ENCODE data around the gene DMD. TPM values are rescaled to one million over a fixed set of nuclear protein-coding genes. Genes with fewer than 3 reads are reported as not detected.
A peak's percentile ranks its signal among the peaks of the same experiment; 100 is the strongest.

Gene DMD
- total and polyA plus RNA-seq, 4 donors, result 3.9 to 73.8 (median 11.2) TPM

DNA sequence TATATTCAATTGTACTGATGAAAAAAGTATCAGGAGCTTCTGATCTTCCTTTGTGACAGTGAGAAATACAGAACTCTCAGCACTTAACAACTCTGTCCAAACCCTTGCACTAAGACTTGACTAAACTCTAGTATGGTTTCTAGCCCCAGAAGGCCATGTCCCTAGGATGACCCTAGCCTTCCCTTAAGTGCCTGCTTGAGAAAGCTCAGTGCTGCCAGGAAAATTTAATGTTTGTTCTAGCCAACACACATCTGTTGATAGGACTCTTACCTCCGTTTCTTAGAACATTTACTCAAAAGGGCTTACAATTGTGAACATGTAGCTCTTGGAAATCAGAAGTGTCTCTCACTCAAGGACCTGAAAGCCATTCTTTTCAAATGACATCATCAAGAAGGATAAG, 1084.4 kb downstream of the DMD start:
- Histone ChIP-seq H3K4me3 (no peak overlapping the region), H3K9ac (ENCODE audit: insufficient read depth in 1 of 2, low read length in 2 of 2) (no peak overlapping the region), H3K36me3 (ENCODE audit: control insufficient read depth in 4 of 4, insufficient read depth in 4 of 4, low read length in 4 of 4) (no peaks in the 10 kb centered on the region), H3K27me3 (ENCODE audit: control insufficient read depth in 3 of 3, insufficient read depth in 3 of 3, low read length in 2 of 3) (peaks cover 0 to 5% (median 2%) of the 10 kb centered on the region in 3 donors), H3K27ac (ENCODE audit: low read depth in 1 of 2, low read length in 1 of 2) (no peak overlapping the region), H3K4me1 (ENCODE audit: control insufficient read depth in 5 of 5, insufficient read depth in 5 of 5, low read length in 5 of 5) (no peaks in the 10 kb centered on the region), H3K9me3 (ENCODE audit: control insufficient read depth in 4 of 4, insufficient read depth in 3 of 4, low read length in 3 of 4) (no peaks in the 10 kb centered on the region)
- WGBS, 2 donors, result 28 to 56% methylated on average over 1 of the region's 1 CpG
- DNase-seq (peak; percentile 15 to 37 (median 18)), ATAC-seq (ENCODE audit: insufficient read depth, low FRiP score) (peak; percentile 41)
- TF ChIP-seq, protein P1, sequence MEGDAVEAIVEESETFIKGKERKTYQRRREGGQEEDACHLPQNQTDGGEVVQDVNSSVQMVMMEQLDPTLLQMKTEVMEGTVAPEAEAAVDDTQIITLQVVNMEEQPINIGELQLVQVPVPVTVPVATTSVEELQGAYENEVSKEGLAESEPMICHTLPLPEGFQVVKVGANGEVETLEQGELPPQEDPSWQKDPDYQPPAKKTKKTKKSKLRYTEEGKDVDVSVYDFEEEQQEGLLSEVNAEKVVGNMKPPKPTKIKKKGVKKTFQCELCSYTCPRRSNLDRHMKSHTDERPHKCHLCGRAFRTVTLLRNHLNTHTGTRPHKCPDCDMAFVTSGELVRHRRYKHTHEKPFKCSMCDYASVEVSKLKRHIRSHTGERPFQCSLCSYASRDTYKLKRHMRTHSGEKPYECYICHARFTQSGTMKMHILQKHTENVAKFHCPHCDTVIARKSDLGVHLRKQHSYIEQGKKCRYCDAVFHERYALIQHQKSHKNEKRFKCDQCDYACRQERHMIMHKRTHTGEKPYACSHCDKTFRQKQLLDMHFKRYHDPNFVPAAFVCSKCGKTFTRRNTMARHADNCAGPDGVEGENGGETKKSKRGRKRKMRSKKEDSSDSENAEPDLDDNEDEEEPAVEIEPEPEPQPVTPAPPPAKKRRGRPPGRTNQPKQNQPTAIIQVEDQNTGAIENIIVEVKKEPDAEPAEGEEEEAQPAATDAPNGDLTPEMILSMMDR (IDR thresholded peaks at IDR 0.05; ENCODE audit: control extremely low read depth, extremely low read depth), result no peak

DNA sequence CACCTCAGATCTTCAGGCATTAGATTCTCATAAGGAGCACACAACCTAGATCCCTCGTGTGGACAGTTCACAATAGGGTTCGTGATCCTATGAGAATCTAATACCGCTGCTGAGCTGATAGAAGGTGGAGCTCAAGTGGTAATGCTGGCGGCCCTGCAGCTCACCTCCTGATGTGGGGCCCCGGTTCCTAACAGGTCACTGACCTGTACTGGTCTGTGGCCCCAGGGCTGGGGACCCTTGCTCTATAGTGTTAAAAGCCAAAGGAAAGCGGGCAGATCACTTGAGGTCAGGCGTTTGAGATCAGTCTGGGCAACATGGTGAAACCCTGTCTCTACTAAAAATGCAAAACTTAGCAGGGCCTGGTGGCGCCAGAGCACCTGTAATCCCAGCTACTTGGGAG, 1092.5 kb downstream of the DMD start:
- Histone ChIP-seq H3K9ac (ENCODE audit: insufficient read depth in 1 of 2, low read length in 2 of 2) (no peak overlapping the region), H3K4me3 (no peak overlapping the region), H3K4me1 (ENCODE audit: control insufficient read depth in 5 of 5, insufficient read depth in 5 of 5, low read length in 5 of 5) (no peaks in the 10 kb centered on the region), H3K36me3 (ENCODE audit: control insufficient read depth in 4 of 4, insufficient read depth in 4 of 4, low read length in 4 of 4) (no peaks in the 10 kb centered on the region), H3K27ac (ENCODE audit: low read depth in 1 of 2, low read length in 1 of 2) (no peak overlapping the region), H3K9me3 (ENCODE audit: control insufficient read depth in 4 of 4, insufficient read depth in 3 of 4, low read length in 3 of 4) (no peaks in the 10 kb centered on the region), H3K27me3 (ENCODE audit: control insufficient read depth in 3 of 3, insufficient read depth in 3 of 3, low read length in 2 of 3) (peaks cover 0 to 2% (median 0%) of the 10 kb centered on the region in 3 donors)
- DNase-seq, result no peak
- WGBS, 2 donors, result 82 to 90% methylated on average over 8 of the region's 8 CpGs
- TF ChIP-seq, protein P1 (IDR thresholded peaks at IDR 0.05; ENCODE audit: control extremely low read depth, extremely low read depth), result no peak
- ATAC-seq (ENCODE audit: insufficient read depth, low FRiP score), result no peak

DNA sequence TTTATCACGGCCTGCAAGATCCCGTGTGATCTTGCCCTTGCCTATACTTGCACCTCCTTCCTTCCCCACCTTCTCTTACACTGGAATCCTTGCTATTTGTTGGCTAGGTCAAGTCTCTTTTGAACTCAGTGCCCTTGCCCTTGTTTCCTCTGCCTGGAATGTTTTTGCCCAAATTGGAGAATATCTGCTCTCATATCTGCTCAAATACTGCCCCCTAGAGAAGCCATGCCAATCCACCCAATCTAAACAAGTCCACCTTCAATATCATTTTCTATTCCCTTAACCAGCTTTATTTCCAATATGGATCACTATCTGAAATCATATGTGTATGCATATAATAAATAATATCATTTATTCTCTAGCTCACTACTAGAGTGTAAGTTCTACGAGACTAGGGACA, 1095.3 kb downstream of the DMD start:
- Histone ChIP-seq H3K4me3 (no peak overlapping the region), H3K27me3 (ENCODE audit: control insufficient read depth in 3 of 3, insufficient read depth in 3 of 3, low read length in 2 of 3) (peaks cover 0 to 5% (median 3%) of the 10 kb centered on the region in 3 donors), H3K9ac (ENCODE audit: insufficient read depth in 1 of 2, low read length in 2 of 2) (no peak overlapping the region), H3K36me3 (ENCODE audit: control insufficient read depth in 4 of 4, insufficient read depth in 4 of 4, low read length in 4 of 4) (no peaks in the 10 kb centered on the region), H3K9me3 (ENCODE audit: control insufficient read depth in 4 of 4, insufficient read depth in 3 of 4, low read length in 3 of 4) (no peaks in the 10 kb centered on the region), H3K27ac (ENCODE audit: low read depth in 1 of 2, low read length in 1 of 2) (no peak overlapping the region), H3K4me1 (ENCODE audit: control insufficient read depth in 5 of 5, insufficient read depth in 5 of 5, low read length in 5 of 5) (no peaks in the 10 kb centered on the region)
- ATAC-seq (ENCODE audit: insufficient read depth, low FRiP score) (no peak), DNase-seq (no peak)
- TF ChIP-seq, protein P1 (IDR thresholded peaks at IDR 0.05; ENCODE audit: control extremely low read depth, extremely low read depth), result no peak
- WGBS, 2 donors, result 69 to 91% methylated on average over 3 of the region's 3 CpGs

DNA sequence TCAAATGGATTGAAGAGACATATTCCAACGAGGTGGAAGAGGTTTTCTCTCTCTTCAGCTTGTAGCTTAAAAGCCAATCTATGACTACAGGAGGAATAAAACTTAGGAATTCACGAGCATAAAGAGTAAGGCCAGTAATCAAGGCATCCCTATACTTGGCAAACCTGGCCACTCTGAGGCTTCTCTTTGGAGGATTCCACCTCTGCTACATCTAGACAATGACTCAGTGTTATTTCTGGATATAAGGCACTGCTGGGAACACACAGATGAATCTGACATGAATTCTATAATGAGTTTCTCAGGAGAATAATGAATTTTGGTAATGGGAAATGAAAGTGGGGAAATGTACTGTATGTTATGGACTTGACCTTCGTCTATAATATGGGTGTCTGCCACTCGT, 1123.7 kb downstream of the DMD start:
- ATAC-seq (ENCODE audit: insufficient read depth, low FRiP score) (no peak), DNase-seq (no peak)
- Histone ChIP-seq H3K9ac (ENCODE audit: insufficient read depth in 1 of 2, low read length in 2 of 2) (no peak overlapping the region), H3K36me3 (ENCODE audit: control insufficient read depth in 4 of 4, insufficient read depth in 4 of 4, low read length in 4 of 4) (no peaks in the 10 kb centered on the region), H3K4me3 (no peak overlapping the region), H3K4me1 (ENCODE audit: control insufficient read depth in 5 of 5, insufficient read depth in 5 of 5, low read length in 5 of 5) (no peaks in the 10 kb centered on the region), H3K27ac (ENCODE audit: low read depth in 1 of 2, low read length in 1 of 2) (no peak overlapping the region), H3K27me3 (ENCODE audit: control insufficient read depth in 3 of 3, insufficient read depth in 3 of 3, low read length in 2 of 3) (no peaks in the 10 kb centered on the region), H3K9me3 (ENCODE audit: control insufficient read depth in 4 of 4, insufficient read depth in 3 of 4, low read length in 3 of 4) (no peaks in the 10 kb centered on the region)
- TF ChIP-seq, protein P1 (IDR thresholded peaks at IDR 0.05; ENCODE audit: control extremely low read depth, extremely low read depth), result no peak
- 55 to 84% methylated on average over 4 of the region's 4 CpGs for WGBS, 2 donors

Measured in lung (tissue), 12 donors.